Measurements from ENCODE around the gene ZNF507. TPM values are rescaled to one million over a fixed set of nuclear protein-coding genes. Genes with fewer than 3 reads are reported as not detected.

Gene ZNF507
- total RNA-seq, 1 donor from 2014 or later = 27.5 TPM

DNA sequence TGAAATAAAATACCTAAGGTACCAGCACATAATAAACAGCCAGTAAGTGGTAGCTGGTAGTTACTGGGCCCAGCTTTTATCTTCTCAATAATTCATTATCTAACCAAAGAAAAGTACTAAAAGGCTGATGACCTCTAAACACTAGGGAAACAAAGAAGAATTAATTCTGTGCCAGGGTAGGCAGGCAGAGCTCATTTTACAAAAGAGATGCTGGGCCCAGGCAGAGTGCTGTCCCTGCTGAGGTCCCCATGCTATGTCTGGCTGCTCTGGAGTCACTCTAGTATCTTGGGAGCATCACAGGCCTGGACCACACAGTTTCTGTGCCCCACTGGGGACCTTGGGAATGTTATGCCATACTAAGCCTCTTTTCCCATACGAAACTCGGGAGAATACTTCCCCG, 18.2 kb downstream of the ZNF507 start:
- no peak for DNase-seq (ENCODE audit: extremely low spot score in 2 of 2)
- Histone ChIP-seq H3K27ac (peak overlapping the region; percentile 20), H3K9me3 (no peaks in the 10 kb centered on the region), H3K27me3 (no peaks in the 10 kb centered on the region), H3K4me3 (no peak overlapping the region), H3K4me1 (peaks cover 19% of the 10 kb centered on the region), H3K36me3 (peaks cover 0 to 26% of the 10 kb centered on the region in 2 donors)
- TF ChIP-seq POLR2A (IDR thresholded peaks at IDR 0.05) = no peak
- TF ChIP-seq, protein P1, sequence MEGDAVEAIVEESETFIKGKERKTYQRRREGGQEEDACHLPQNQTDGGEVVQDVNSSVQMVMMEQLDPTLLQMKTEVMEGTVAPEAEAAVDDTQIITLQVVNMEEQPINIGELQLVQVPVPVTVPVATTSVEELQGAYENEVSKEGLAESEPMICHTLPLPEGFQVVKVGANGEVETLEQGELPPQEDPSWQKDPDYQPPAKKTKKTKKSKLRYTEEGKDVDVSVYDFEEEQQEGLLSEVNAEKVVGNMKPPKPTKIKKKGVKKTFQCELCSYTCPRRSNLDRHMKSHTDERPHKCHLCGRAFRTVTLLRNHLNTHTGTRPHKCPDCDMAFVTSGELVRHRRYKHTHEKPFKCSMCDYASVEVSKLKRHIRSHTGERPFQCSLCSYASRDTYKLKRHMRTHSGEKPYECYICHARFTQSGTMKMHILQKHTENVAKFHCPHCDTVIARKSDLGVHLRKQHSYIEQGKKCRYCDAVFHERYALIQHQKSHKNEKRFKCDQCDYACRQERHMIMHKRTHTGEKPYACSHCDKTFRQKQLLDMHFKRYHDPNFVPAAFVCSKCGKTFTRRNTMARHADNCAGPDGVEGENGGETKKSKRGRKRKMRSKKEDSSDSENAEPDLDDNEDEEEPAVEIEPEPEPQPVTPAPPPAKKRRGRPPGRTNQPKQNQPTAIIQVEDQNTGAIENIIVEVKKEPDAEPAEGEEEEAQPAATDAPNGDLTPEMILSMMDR (IDR thresholded peaks at IDR 0.05) = no peak
- no peak for TF ChIP-seq POLR2AphosphoS5 (IDR thresholded peaks at IDR 0.05; ENCODE audit: insufficient read depth in 1 of 2, low read depth in 1 of 2)
- intact Hi-C loops (cut with DNase I) = no loop called here

- no peak overlapping the region for H3K4me3 ChIP-seq
- H3K36me3 ChIP-seq = peaks cover 0 to 22% of the 10 kb centered on the region in 2 donors
- intact Hi-C loops (cut with DNase I) = no loop called here
- no peak for TF ChIP-seq POLR2AphosphoS5 (IDR thresholded peaks at IDR 0.05; ENCODE audit: insufficient read depth in 1 of 2, low read depth in 1 of 2)
- TF ChIP-seq POLR2A (IDR thresholded peaks at IDR 0.05) = no peak
- TF ChIP-seq, protein P1 (IDR thresholded peaks at IDR 0.05) = no peak
- DNase-seq (ENCODE audit: extremely low spot score in 2 of 2) = no peak
- peak overlapping the region; percentile 20 for H3K27ac ChIP-seq
- no peaks in the 10 kb centered on the region for H3K27me3 ChIP-seq
- H3K9me3 ChIP-seq = no peaks in the 10 kb centered on the region
- H3K4me1 ChIP-seq = peaks cover 19% of the 10 kb centered on the region
These were observed 18.6 kb downstream of the ZNF507 start for GRCh38 chr19:32364040-32364439.

DNA sequence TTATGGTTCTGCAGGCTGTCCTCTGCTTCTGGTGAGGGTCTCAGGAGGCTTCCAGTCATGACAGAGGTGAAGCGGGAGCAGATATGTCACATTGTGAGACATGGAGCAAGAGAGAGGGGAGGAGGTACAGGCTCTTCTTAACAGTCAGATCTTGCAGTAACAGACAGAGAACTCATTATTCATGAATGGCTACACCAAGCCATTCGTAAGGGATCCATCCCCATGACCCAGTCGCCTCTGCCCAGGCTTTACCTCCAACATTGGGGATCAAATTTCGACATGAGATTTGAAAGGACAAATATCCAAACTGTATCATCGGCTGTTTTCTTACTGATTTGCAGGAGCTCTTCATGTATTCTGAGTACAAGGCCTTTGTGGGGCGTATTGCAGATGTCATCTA, 21.7 kb downstream of the ZNF507 start:
- intact Hi-C loops (cut with DNase I) = no loop called here
- H3K36me3 ChIP-seq = no peaks in the 10 kb centered on the region
- no peak for TF ChIP-seq POLR2AphosphoS5 (IDR thresholded peaks at IDR 0.05; ENCODE audit: insufficient read depth in 1 of 2, low read depth in 1 of 2)
- no peak for TF ChIP-seq POLR2A (IDR thresholded peaks at IDR 0.05)
- TF ChIP-seq, protein P1 (IDR thresholded peaks at IDR 0.05) = no peak

GRCh38 chr19:32367948-32368536, 22.6 kb downstream of the ZNF507 start:
- peaks cover 11% of the 10 kb centered on the region for H3K4me1 ChIP-seq
- intact Hi-C loops (cut with DNase I) = no loop called here
- no peak for DNase-seq (ENCODE audit: extremely low spot score in 2 of 2)
- H3K27me3 ChIP-seq = no peaks in the 10 kb centered on the region
- H3K4me3 ChIP-seq = no peak overlapping the region
- H3K27ac ChIP-seq = no peak overlapping the region
- no peaks in the 10 kb centered on the region for H3K36me3 ChIP-seq
- H3K9me3 ChIP-seq = no peaks in the 10 kb centered on the region
- TF ChIP-seq POLR2A (IDR thresholded peaks at IDR 0.05) (no peak), POLR2AphosphoS5 (IDR thresholded peaks at IDR 0.05; ENCODE audit: insufficient read depth in 1 of 2, low read depth in 1 of 2) (no peak)
- TF ChIP-seq, protein P1 (IDR thresholded peaks at IDR 0.05) = no peak

More for the DNA sequence above, 21.7 kb downstream of the ZNF507 start:
- no peaks in the 10 kb centered on the region for H3K27me3 ChIP-seq
- H3K4me1 ChIP-seq = peaks cover 19% of the 10 kb centered on the region
- DNase-seq (ENCODE audit: extremely low spot score in 2 of 2) = no peak
- no peak overlapping the region for H3K27ac ChIP-seq
- no peak overlapping the region for H3K4me3 ChIP-seq
- no peaks in the 10 kb centered on the region for H3K9me3 ChIP-seq

DNA sequence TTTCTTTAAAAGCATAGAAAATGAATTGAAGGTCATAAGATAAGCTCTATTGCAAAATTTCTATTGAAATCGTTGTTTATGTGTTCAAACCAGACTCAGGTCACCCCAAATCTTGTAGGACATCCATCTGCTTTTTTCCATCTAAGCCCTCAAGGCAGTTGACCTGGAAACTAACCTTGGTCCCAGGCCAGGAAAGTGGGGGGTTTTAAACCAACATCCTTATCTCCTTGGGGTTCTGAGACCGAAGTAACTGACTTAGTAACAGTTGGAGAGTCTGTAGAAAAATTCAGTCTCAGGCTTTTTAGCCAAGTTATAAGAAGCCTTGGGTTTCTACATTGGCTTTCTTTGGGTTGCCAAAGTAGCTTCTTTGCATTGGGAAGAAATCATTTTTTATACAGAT, 23.4 kb downstream of the ZNF507 start:
- Histone ChIP-seq H3K27ac (no peak overlapping the region), H3K4me1 (peaks cover 11% of the 10 kb centered on the region), H3K27me3 (no peaks in the 10 kb centered on the region), H3K9me3 (no peaks in the 10 kb centered on the region), H3K36me3 (no peaks in the 10 kb centered on the region), H3K4me3 (no peak overlapping the region)
- intact Hi-C loops (cut with DNase I) = no loop called here
- no peak for DNase-seq (ENCODE audit: extremely low spot score in 2 of 2)
- TF ChIP-seq POLR2A (IDR thresholded peaks at IDR 0.05) (no peak), POLR2AphosphoS5 (IDR thresholded peaks at IDR 0.05; ENCODE audit: insufficient read depth in 1 of 2, low read depth in 1 of 2) (no peak)
- TF ChIP-seq, protein P1 (IDR thresholded peaks at IDR 0.05) = no peak
